Measurements from ENCODE around the gene SLC51A. TPM values are rescaled to one million over a fixed set of nuclear protein-coding genes. Genes with fewer than 3 reads are reported as not detected.
"Not testable (repeated sequence)": the region's sequence is repeated elsewhere in the genome, so short reads cannot be mapped to it uniquely, and the experiment has no call there.

SLC51A gene
- total RNA-seq, 1 donor from 2014 or later: not detected

DNA sequence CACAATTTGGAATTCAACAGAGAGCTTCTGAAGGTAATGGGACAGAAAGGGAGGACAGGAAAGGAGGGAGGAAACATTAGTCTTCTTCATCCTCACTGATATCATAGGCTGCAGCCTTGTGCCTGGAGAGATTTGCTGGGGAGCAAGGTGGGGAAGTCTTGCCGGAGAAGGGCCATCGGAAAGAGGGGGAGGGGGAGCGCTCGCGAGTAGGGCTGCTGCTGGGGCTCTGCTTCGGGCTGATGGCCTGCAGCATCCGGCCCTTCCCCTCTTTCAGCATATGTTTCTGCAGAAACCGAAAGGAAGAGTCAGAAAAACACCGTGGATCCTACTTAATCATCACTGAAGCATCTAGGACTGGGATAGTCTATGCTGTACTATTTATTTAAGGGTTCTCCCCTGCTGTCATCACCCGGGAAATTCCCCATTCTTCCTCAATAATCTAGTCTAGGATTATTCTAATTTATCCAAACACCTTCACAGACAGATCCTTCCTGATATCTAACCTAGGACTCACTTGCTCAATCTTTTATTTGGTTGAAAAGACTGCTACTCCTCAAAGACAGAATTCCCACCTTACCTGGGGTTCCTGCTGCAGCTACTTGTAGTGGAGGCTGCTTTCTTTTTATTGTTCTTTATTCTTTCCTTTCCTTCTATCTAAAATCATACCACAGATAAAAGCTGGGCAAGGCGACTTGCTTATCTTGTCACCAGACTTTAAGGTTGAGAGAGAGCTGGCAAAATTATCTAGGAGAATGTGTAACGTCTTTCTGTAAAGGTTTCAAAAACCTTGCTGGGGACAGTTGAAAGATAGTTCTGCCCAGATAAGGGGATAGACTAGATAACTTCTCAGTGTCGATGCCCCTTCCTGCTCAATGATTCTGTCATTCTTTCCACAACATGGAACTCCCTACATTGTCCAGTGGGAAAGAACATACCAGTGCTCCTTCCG, 22.6 kb downstream of the SLC51A start:
- DNase-seq (ENCODE audit: low read depth): no peak

- no peak for DNase-seq (ENCODE audit: low read depth)
These were observed 24.1 kb downstream of the SLC51A start for GRCh38 chr3:196240424-196240823.

- no peak for DNase-seq (ENCODE audit: low read depth)
These were observed 25.4 kb downstream of the SLC51A start for GRCh38 chr3:196241704-196242103.

DNA sequence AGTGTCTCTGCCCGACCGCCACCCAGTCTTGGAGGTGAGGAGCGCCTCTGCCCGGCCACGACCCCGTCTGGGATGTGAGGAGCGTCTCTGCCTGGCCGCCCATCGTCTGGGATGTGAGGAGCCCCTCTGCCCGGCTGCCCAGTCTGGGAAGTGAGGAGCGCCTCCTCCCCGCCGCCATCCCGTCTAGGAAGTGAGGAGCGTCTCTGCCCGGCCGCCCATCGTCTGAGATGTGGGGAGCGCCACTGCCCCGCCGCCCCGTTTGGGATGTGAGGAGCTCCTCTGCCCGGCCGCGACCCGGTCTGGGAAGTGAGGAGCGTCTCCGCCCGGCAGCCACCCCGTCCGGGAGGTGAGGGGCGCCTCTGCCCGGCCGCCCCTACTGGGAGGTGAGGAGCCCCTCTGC, 27.8 kb downstream of the SLC51A start:
- DNase-seq (ENCODE audit: low read depth): not testable (repeated sequence)

DNA sequence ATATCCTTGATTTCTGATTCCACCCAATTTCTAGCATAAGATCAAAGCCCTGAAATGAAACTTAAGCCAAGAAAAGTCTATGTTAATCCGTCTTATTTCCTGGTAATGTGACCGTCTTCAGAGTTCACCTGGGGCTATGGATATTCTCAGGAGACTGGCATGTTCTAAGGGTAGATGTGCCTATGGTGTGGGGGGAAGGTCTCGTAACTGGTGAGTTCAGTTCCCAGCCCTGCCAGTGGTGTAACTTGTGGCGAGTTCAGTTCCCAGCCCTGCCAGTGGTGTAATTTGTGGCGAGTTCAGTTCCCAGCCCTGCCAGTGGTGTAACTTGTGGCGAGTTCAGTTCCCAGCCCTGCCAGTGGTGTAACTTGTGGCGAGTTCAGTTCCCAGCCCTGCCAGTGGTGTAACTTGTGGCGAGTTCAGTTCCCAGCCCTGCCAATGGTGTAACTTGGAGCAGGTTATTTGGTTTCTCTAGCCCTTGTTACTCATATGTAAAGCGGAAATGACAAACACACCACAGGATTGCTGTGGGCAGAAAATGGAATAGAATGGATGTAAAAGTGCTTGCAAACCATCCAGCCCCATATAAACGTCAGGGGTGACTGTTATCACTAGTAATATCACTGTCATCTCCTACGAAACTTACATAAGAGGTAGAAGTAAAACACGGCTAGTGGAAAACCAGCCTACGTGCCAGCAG, 30.4 kb downstream of the SLC51A start:
- DNase-seq (ENCODE audit: low read depth): no peak

DNA sequence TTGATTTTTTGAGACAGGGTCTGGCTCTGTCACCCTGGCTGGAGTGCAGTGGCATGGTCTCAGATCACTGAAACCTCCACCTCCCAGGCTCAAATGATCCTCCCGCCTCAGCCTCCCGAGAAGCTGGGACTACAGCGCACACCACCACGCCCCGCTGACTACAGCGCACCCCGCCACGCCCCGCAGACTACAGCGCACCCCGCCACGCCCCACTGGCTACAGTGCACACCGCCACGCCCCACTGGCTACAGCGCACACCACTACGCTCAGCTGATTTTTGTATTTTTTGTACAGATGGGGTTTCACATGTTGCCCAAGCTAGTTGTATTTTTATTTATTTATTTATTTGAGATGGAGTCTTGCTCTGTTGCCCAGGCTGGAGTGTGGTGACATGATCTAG, 35.6 kb downstream of the SLC51A start:
- DNase-seq (ENCODE audit: low read depth): no peak

GRCh38 chr3:196254376-196255283, 38.3 kb downstream of the SLC51A start:
- no peak for DNase-seq (ENCODE audit: low read depth)

GRCh38 chr3:196255776-196256175, 39.4 kb downstream of the SLC51A start:
- no peak for DNase-seq (ENCODE audit: low read depth)

GRCh38 chr3:196260784-196261183, 44.5 kb downstream of the SLC51A start:
- no peak for DNase-seq (ENCODE audit: low read depth)

DNA sequence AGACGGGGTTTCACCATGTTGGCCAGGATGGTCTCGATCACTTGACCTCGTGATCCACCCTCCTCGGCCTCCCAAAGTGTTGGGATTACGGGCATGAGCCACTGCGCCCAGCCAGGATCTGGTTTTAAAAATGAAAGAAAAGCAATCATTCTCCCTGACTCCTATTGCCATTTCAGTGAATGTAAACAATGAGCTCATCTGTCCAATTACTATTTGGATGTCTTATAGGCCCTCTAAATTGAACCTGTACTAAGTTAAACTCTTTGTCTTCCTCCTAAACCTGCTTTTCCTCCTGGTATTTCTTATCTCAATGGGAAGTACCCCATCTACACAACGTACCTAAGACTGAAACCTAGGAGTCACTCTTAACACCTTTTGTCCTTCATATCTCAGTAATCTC, 47.5 kb downstream of the SLC51A start:
- DNase-seq (ENCODE audit: low read depth): no peak

DNA sequence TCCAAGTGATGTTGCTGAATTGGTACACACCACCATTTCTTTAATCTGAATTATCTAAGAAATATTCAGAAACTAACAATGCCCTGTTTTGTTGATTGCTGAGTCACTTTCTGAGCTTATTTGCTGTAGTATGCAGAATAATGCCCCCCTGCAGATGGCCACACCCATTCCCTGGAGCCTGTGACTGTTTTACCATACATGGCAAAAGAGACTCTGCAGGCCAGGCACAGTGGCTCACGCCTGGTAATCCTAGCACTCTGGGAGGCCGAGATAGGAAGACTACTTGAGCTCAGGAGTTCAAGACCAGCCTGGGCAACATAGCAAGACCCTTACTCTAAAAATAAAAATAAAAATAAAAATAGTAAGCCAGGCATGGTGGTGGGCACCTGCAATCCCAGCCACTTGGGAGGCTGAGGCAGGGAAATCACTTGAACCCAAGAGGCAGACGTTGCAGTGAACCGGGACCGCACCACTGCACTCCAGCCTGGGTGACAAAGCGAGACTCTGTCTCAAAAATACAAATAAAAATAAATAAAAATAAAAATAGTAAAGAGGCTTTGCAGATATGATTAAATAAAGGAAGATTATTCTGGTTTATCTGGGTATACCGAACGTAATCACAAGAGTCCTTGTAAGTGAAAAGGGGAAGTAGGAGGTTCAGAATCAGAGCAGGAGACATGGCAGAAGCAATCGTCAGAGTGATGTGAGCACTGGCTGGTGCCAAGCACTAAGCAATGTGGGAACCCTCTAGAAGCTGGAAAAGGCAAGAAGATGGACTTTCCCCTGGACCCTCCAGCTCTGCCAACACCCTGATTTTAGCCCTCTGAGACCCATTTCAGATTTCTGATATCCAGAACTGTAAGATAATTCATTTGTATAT, 52.2 kb downstream of the SLC51A start:
- peak; percentile 70 for DNase-seq (ENCODE audit: low read depth)

DNA sequence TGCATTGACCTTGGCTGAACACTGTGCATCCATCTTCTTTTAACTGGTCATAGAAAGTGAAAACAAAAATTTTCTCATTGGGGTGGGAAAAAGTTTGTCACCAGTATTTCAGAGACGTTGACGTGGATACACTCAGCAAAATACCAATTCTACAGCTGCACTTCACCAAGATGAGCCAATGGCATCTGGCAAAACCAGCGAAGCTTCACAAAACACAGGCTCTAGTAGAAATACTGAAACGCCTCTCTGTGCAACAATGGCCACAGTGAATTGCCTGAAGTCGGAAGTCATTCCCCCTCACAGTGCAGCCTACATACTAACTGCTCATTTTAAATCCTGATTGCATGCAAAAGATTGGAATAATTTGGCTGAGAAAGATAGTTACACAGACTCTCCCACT, 54.2 kb downstream of the SLC51A start:
- no peak for DNase-seq (ENCODE audit: low read depth)

DNA sequence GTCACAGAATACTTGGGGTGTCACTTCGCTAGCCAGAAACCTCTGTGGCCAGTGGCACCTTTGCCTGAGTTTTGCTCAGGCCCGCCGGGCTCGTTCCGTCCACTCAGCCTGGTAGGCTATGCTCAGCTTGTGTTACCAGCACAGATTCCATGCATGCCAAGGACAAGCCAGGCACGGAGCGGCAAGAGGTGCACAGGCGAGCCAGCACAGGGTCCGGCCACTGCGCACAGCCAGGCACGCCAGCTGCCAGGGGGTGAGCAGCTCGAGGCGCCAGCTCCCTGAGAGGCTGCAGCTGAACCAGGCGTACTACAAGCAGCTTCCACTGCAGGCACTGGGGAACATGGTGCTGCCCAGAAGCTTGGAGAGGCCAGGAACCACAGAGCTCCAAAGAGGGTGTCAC, 56.5 kb downstream of the SLC51A start:
- DNase-seq (ENCODE audit: low read depth): no peak

- no peak for DNase-seq (ENCODE audit: low read depth)
These were observed 57.3 kb downstream of the SLC51A start for GRCh38 chr3:196273655-196274054.

- no peak for DNase-seq (ENCODE audit: low read depth)
These were observed 58.3 kb downstream of the SLC51A start for GRCh38 chr3:196274585-196274984.

DNA sequence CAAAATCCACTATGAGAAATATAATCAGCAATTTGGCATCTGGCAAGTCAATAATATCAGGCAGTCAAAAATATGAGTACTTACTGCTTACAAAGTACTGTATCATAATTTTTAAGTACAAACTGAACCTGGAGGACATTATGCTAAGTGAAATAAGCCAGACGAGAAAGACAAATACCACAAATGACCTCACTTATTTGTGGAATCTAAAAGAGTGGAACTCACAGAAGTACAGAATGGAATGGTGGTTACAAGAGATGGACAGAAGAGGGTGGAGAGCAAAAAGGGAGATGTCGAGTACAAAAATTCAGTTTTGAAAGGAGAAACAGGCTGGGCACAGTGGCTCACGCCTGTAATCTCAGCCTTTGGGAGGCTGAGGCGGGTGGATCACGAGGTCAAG, 58.8 kb downstream of the SLC51A start:
- DNase-seq (ENCODE audit: low read depth): no peak

GRCh38 chr3:196280689-196281440, 64.5 kb downstream of the SLC51A start:
- no peak for DNase-seq (ENCODE audit: low read depth)

- DNase-seq (ENCODE audit: low read depth): no peak
These were observed 65.6 kb downstream of the SLC51A start for GRCh38 chr3:196281962-196282361.

Data from renal cortical epithelial cell (primary cell).